HG03045 (cell line): Measurements from ENCODE around the gene ZMIZ1.
"Not testable (repeated sequence)": the region's sequence is repeated elsewhere in the genome, so short reads cannot be mapped to it uniquely, and the experiment has no call there.

ENCODE experiments used
- ATAC-seq: cut with Tn5 transposase; IDR thresholded peaks from one replicate; pipeline ENCODE4 v1.9.1; 2021; ENCODE audit warnings: mild to moderate bottlenecking, moderate library complexity; ENCODE audit not compliant: unreplicated experiment

The ZMIZ1 gene

DNA sequence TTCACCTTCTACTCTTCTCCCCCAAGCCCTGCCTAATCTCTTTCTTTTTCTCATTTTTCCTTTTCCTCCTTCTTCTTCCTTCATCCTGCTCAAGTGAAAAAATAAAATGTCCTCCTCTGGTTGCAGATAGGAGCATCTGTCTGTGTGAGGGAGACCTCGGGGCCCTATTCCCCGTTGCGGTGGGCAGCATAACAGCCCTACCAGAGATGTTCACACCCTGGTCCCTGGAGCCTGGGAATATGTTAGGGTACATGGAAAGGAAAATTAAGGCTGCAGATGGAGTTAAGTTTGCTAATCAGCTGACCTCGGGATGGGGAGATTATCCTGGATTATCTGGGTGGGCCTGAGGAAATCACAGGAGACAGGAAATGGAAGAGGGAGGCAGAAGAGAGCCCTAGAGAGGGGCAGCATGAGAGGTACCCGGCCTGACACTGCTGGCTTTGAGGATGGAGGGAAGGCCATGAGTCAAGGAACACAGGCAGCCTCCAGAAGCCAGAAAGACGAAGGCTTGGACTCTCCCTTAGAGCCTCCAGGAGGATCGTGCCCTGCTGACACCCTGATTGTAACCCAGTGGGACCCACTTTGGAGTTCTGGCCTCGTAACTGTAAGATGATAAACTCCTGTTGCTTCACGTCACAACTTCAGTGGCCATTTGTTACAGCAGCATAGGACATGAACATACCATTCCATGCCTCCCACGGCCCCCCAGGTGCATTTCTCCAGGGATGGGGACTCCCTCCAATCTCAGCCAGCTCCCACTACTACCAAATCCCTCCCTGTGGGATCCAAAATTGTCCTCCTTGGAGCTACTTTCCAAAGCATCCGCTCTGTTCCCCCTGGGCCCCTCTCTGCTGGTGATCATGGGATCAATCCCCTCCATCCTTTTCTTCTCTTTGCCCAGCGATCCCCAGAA, 39.0 kb upstream of the ZMIZ1 start:
- no peak for ATAC-seq

DNA sequence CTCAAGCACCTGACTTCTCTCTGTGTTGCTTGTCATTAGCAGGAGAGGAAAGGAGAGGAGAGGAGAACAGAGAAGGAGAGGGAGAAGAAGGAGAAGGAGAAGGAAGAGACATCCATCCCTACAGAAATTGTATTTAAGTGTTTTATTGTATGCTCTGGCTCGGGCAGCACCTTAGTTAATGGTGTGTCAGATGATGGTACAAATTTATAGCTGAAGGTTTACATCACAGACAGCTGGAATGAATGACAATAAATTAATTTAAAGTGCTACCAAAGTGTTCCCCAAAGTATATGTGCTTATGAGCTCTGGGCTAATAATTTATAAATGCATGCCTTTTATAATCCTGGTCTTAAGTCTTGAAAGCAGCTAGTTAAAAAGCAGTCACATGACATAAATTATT, 38.1 kb upstream of the ZMIZ1 start:
- no peak for ATAC-seq

DNA sequence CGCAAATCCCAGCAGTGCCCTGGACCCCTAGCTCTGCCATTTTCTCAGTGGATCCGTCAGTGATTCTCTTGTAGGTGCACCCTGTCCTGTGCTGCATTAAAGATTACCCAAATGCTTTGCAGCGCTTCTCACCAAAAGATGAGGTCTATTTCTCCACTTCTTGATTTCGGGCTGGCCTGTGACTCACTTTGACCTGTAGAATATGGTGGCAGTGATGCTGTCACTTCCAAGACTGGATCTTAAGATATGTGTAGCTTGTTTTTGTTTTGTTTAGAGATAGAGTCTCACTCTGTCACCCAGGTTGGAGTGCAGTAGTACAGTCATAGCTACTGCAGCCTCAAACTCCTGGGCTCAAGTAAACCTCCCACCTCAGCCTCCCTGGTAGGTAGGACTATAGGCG, 37.0 kb upstream of the ZMIZ1 start:
- ATAC-seq, result no peak

DNA sequence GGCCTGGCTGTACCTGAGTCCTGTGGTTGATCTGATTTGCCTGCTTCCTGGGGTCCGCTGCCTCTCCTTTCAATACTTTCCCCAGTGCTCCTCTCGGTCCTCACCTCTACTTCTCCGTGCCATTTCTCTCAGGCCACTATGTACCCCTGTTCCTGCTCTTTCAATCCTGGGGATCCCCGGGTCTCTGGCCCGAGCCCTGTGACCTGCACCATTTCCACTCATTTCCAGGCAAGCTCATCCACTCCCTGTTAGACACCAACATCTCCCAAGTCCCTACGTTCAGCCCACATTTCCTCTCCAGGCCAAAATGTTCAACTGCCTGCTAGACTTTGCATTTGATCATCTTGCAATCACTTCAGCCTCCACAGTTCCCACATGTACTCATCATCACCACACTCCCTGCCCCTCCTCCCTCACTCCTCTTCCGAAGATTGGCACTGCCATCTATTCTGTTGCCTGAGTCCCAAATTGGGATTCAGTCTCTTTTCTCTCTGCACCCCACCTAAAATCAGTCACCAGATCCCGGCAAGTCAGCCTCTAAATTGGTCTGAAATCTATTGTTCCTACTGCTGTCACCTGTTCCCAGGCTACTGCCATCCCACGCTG, 34.4 kb upstream of the ZMIZ1 start:
- ATAC-seq, result no peak

DNA sequence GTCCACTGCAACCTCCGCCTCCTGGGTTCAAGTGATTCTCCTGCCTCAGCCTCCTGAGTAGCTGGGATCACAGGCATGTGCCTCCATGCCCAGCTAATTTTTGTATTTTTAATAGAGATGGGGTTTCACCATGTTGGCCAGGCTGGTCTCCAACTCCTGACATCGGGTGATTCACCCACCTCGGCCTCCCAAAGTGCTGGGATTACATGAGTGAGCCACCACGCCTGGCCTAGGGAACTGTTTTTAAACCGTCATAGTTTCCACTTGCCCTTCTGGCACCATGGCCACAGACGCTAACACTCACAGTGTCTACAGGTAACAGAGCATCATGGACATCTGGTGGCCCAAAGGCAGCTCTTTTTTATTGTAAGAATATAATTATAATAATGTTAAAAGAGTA, 32.4 kb upstream of the ZMIZ1 start:
- ATAC-seq, result not testable (repeated sequence)

DNA sequence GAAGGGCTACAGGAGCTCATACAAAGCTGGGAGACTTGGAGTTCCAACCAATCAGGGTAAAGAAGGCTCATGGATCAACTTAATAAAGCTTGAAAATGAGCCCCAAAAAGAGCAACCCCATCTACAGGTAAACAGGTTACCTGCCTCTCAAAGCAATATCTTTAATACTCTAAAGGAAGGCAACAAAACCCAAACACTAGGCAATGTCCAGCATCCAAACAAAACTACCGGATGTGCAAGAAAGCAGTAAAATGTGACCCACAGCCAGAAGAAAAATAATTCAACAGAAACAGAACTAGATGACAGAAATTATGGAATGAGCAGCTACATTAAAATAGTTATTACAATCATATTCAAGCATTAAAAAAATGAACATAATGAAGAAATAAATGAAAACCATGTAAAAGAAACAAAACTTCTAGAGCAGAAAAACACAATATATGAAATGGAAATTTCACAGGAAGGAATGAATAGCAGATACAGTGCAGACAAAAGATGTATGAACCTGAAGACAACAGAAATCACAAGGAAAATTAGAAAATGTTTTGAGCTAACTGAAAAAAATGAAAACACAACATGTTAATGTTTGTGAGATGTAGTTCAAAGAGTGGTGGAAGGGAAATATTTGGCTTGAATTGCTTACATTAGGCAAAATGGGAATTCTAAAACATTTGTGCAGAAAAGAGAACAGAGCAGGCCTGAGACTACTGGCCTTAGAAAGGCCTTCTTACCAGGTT, 30.5 kb upstream of the ZMIZ1 start:
- no peak for ATAC-seq

DNA sequence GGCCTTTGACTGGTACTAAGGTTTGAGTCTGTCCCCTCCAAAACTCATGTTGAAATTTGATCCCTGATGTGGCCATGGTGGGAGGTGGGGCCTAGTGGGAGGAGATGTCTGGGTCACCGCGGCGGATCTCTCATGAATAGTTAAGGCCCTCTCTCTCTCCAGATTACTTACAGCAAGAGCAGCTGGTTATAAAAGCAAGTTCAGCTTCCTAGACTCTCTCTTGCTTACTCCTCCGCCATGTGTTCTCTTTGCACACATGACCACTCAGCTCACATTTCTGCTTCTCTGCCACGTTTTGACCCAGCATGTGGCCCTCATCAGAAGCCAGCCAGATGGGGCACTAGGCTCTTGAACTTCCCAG, 29.9 kb upstream of the ZMIZ1 start:
- no peak for ATAC-seq

DNA sequence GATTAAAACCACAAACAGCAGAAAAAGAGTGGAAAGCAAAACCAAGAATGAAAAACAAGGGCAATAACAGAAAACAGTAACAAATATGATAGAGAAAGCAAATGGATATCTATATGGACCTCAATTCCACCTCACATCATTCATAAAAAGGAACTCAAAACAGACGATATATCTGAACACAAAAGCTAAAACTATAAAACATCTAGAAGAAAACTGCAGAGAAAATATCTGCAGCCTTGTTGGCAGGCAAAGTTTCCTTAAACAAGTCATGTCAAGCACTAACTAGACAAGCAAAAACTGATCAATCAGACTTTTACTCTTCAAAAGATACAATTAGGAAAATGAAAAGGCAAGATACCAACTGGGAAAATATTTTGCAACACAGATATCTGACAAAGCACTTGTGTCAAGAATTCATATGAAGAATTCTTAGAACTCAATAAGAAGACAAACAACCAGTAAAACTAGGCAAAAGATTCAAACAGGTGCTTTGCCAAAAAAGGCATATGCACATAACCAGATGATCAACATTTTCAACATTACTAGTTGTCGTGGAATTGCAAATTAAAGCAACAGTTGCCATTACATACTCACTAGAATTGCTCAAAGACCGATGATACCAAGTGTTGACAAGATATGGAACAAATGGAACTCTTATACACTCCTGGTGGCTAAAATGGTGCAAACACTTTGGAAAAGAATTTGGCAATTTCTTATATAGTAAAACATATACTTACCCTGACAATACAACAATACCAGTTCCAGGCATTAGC, 25.9 kb upstream of the ZMIZ1 start:
- ATAC-seq, result no peak

DNA sequence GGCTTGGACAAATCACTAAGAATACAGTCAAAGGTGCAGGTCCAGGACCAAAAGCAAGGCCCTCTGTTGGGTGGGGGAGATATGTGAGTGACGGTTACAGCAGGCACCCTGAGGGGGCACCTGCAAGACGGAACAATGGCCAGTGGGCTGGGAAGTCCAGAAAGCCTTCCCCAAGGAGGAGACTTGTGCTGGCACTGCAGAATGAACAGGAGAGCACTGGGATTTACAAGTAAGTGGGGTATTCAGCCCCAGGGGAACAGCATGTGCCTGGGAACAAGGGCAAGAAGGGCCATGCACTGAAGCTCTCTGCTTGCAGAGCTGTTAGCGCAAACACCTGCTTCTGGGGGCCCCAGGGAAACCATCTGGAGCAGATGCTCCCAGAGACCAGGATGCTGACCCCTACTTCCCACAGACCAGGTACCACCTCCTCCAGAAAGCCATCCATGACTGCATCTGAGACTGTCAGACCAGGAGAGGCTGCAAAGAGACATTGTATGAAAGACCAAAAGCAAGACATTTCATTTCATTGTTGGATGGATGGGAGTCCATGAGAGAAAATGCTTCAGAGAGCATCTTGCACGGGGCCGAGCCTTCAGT, 24.6 kb upstream of the ZMIZ1 start:
- no peak for ATAC-seq

DNA sequence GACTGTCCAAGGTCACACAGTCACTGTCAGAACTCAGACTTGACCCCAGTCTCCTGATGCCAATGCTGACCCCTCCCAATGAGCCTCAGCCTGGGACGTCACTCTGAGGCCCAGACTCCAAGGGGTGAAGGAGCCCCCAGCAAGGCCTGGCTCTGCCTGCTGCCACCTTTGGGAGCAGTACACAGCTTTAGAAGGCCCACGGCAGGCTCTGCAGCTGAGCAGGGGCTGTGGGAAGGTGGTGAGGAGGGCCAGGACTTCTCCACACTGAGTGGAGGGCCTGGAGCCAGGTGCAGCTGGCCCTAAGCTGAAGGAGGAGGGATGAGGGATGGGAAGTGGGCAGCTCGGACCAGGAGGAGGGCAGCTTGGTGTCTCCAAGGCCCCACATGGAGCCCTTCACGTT, 23.9 kb upstream of the ZMIZ1 start:
- no peak for ATAC-seq

DNA sequence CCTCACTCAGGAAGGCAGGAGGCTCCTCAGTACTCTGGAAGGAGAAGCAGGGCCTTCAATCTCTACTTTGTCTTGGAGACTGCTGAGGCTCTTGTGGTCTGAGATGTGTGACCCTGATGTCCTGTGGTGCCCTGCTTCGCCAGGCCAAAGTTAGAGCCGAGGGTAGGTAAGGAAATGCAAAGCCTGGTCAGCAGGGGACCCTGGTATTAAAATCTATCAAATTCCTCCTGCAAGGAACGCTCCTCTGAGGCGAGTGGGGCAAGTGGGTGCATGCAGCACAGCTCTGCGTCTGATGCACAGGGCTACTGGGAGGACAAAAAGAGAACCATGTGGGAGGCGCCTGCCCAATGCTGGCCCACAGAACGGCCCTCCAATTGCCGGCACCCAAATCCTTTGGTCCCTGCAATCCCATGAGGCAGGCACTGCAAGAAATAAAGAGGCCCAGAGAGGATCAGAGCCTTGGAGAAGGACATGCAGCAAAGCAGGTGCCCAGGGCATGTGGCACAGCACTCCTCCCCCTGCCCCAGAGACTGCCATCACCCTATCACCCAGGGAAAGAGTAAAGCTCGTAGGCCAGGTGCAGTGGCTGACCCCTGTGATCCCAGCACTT, 23.1 kb upstream of the ZMIZ1 start:
- ATAC-seq, result no peak

DNA sequence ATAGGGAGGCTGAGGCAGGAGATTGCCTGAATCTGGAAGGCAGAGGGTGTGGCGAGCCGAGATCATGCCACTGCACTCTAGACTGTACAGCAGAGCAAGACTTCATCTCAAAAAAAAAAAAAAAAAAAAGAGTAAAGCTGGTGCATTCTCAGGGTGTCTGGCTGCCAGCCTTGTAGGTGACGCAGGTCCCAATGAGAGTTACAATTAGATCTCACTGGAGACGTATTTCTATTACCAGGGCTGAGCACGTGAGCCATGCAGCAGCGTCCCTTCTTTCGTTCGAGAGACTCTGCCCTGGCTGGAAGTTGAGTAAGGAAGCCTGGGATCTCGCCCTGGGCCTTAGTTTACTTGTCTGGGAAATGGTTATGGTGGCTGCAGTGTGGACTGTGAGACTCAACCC, 22.4 kb upstream of the ZMIZ1 start:
- no peak for ATAC-seq

DNA sequence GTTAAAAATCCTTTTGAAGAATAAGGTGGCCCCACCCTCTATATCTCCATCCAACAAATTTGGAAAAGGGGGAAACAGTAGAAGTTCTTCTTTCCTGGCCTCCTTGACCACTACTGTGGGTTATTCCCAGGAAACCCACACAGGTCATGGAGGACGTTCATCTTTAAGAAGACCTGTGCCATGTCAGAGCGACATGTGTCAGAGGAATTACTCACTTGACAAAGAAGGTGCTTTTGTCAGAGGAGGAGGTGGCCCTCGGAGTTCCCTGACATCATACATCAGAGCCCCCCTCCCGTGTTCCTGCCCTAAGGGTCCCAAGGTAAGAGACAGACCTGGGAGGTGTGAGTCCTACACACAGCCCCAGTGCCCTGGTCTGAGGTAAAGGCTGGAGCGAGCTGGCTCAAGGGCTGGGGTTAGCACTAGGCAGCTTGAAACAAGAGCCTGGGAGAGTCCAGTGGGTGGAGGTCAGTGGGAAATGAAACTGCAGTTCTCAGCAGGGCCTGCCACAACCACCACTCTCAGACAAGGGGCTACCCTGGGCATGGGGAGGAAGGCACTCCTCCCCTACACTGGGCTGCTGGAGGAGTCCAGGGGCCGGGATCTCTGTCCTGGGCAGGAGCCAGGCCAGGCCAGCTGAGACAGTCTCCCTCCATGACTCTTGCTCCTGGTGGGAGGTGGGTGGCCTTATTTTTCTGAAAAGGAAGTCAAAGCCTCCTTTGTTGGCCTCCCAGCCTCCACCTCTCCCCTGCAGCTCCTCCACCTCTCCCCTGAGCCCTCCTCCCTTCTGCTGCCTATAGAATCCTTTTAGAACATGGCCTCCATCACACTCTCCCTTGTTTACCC, 21.8 kb upstream of the ZMIZ1 start:
- no peak for ATAC-seq

DNA sequence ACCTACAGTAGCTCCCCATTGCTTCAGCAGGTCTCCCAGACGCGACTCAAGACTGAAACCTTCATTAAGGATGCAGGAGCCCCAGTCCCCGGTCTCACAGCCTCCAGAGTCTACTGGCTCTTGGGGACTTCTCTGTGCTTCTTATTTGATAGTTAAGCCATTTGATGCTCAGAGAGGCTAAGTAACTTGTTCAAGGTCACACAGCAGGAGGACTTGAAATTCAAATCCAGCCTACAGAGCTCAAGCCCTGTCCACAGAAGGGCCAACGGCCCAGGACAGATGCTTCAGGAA, 21.2 kb upstream of the ZMIZ1 start:
- no peak for ATAC-seq

DNA sequence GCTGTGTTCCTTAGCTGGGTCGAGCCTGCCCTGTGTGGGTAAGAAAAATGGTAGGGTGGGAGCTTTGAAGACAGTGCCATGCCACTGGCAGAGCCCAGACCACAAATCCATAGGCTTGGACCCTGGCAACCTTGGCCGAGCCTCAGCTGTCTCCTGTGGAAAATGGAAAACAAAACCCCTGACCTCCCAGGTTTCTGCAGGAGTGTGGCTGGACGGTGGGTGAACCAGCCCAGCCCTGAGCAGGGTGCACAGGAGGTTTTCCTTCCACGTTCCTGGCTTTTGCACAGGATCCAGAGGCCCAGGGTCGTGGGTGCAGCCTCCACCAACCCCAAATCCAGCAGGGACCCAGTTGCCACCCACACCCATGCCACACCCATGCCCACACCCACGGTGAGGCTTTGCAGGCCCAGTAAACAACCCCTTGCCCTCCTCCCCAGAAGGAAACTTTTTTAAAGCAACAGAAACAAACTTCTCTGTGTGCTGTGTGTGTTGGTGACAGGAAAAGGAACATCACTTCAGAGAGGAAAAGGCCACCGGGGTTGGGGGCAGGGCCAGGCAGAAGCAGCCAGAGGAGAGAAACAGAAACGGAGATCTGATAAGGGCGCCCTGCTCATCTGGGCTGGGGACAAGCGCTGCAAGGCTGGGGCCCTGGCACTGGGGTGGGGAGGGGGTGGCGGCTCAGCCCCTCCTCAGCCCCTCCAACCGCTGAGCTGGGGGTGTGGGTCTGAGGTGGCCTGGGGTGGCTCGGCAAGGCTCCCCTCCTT, 20.7 kb upstream of the ZMIZ1 start:
- ATAC-seq, result no peak

DNA sequence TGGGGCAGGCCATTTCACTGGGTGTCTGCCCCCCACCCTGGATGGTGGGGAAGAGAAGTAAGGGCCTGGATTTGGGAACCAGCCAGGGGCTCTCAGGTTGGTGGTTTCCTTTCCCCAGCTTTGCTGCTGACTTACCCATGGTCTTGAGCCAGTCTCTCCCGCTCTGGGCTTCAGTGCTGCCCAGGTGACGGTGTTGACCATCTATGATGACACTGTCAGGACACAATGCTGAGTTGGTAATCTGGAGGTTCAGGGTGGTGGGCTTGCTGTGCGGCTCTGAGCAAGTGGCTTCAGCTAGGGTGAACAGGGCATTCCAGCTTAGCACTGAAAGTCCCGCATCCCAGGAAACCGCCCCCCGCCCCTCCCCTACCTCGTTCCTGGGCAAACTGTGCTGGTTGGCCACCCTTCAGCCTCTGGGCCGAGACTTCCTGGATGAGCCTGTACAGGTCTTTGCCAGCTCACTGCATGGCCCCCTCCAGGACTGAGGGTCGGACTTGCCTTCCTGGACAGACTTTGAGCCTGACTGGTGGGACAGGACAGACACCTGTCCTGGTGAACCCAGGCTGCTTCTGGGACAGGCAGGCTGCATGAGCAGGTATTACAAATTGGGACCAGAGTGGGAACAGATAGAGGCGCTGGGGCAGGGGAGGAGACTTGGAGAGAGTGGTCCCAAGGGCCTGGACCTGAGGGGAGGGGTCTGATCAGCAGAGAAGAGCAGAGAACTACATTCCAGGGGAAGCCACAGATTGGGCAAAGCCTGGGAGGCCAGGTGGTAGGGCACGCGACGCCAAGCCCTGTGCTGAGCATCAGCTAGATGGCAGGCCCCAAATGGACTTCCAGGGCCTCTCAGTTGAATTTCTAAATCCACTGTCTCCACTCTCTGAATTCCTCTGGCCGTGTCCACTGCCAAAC, 19.9 kb upstream of the ZMIZ1 start:
- no peak for ATAC-seq

DNA sequence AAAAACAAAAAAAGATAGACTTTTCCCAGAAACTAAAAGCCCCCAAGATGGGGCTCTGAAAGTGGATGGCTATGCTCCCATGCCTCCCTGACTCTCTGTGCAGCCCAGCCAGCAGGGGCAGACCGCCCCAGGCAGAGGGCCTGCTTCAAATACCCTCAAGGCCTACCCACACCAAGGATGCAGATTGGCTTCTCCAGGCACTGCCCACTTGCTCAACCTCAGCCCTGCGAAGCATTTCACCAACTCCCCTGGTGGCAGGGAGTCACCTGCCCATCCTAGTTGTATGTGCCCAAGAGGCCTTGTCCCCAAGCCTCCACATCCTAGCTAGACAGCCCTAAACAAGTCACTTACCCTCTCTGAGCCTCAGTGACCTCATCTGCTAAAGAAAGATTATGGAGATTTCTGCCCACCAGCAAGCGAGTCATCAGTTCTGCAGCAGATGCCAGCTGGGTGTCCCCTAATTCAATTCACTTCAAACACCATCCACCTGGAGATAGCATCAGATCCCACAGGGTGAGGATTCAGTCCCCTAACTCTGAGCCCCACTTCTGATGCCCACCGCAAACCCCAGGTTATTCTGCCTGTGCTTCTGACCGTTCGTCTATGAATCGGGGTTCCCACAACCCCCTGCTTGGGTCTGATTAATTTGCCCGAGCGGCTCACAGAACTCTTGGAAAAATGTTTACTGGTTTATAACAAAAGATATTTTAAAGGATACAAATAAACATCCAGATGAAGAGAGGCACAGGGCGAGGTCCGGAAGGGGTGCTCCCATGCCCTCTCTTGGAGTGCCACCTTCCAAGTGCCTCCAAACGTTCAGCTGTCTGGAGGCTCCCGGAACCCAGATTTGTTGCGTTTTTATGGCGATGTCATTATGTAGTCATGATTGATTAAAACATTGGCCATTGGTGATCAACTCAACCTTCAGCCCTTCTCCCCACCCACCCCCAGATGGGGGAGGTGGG, 18.6 kb upstream of the ZMIZ1 start:
- no peak for ATAC-seq
